Suppressor macrophage treated with lipopolysaccharide for 4 hours (primary cell): ENCODE measurements around the gene FFAR1.
A peak's percentile ranks its signal among the peaks of the same experiment; 100 is the strongest.

ENCODE experiments used
- DNase-seq: peaks from one replicate; pipeline ENCODE4 v3.0.0-alpha.2; 2020

FFAR1 gene

GRCh38 chr19:35316560-35316959, 31.1 kb upstream of the FFAR1 start:
- no peak for DNase-seq

GRCh38 chr19:35317464-35318043, 30.1 kb upstream of the FFAR1 start:
- peak; percentile 63 for DNase-seq

- DNase-seq = peak; percentile 95
Observed at GRCh38 chr19:35318679-35319448, 28.8 kb upstream of the FFAR1 start.

- DNase-seq = peak; percentile 71
Observed at GRCh38 chr19:35320065-35320713, 27.5 kb upstream of the FFAR1 start.

- DNase-seq = no peak
Observed at GRCh38 chr19:35321291-35321690, 26.4 kb upstream of the FFAR1 start.

GRCh38 chr19:35322014-35322413, 25.7 kb upstream of the FFAR1 start:
- DNase-seq = no peak

GRCh38 chr19:35327642-35328041, 20.1 kb upstream of the FFAR1 start:
- DNase-seq = no peak

GRCh38 chr19:35328851-35329285, 18.8 kb upstream of the FFAR1 start, which contains the start of gene CD22:
Gene CD22 (plus strand): TSS chr19:35329187. CDS start chr19:35332041, 2,854 bp downstream.
- peak; percentile 25 for DNase-seq

GRCh38 chr19:35329323-35329722, 18.4 kb upstream of the FFAR1 start:
- no peak for DNase-seq

- DNase-seq = no peak
Observed at GRCh38 chr19:35330475-35330874, 17.2 kb upstream of the FFAR1 start.

GRCh38 chr19:35331551-35332214, 16.0 kb upstream of the FFAR1 start:
- no peak for DNase-seq

GRCh38 chr19:35332817-35333216, 14.9 kb upstream of the FFAR1 start:
- DNase-seq = no peak

- DNase-seq = no peak
Observed at GRCh38 chr19:35334144-35334753, 13.5 kb upstream of the FFAR1 start.

GRCh38 chr19:35336166-35336955, 11.3 kb upstream of the FFAR1 start:
- DNase-seq = no peak

GRCh38 chr19:35337097-35337983, 10.4 kb upstream of the FFAR1 start:
- no peak for DNase-seq

- no peak for DNase-seq
Observed at GRCh38 chr19:35337984-35338296, 9.8 kb upstream of the FFAR1 start.

- DNase-seq = no peak
Observed at GRCh38 chr19:35340431-35340830, 7.3 kb upstream of the FFAR1 start.

- no peak for DNase-seq
Observed at GRCh38 chr19:35341006-35341405, 6.7 kb upstream of the FFAR1 start.

GRCh38 chr19:35341565-35342225, 6.0 kb upstream of the FFAR1 start:
- DNase-seq = no peak

GRCh38 chr19:35342430-35342829, 5.3 kb upstream of the FFAR1 start:
- DNase-seq = no peak
